Stimulated activated CD4-positive, alpha-beta T cell treated with anti-CD3 and anti-CD28 coated beads, TNF-alpha, amount 100 ng/mL, for 48 hours (primary cell): ENCODE measurements around the gene TTLL1.
"Not testable (repeated sequence)": the region's sequence is repeated elsewhere in the genome, so short reads cannot be mapped to it uniquely, and the experiment has no call there.

Experiments used
- DNase-seq, 3 donors: peaks; one replicate each; pipeline ENCODE4 v3.0.0-alpha.2; 2020; ENCODE audit warnings: low read depth in 3 of 3

TTLL1 gene

DNA sequence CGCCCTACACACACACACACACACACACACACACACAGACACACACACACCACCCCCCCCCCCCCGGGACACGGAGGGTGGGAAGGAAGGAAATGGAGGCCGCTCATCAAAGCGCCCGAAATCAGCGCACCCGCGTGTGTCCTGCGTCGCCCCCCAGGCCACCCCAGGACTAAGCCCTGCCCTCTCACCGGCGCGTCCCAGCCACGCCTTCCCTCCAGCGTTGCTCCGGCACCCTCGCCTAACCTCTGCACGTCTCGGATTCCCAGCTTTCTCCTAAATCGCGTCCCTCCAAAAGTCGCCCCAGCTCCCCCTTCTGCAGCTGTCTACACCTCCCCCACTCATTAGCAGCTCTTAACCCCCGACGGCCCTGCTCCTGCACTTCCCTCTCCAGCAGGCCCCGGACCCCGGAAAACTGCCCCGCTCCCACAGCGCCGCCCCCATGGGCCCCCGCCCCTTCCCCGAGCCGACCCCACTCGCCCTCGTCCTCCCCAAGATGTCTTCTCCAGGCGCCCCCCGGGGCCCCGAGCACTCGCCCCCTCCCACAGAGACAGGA, 74.8 kb downstream of the TTLL1 start:
- no peak for DNase-seq

DNA sequence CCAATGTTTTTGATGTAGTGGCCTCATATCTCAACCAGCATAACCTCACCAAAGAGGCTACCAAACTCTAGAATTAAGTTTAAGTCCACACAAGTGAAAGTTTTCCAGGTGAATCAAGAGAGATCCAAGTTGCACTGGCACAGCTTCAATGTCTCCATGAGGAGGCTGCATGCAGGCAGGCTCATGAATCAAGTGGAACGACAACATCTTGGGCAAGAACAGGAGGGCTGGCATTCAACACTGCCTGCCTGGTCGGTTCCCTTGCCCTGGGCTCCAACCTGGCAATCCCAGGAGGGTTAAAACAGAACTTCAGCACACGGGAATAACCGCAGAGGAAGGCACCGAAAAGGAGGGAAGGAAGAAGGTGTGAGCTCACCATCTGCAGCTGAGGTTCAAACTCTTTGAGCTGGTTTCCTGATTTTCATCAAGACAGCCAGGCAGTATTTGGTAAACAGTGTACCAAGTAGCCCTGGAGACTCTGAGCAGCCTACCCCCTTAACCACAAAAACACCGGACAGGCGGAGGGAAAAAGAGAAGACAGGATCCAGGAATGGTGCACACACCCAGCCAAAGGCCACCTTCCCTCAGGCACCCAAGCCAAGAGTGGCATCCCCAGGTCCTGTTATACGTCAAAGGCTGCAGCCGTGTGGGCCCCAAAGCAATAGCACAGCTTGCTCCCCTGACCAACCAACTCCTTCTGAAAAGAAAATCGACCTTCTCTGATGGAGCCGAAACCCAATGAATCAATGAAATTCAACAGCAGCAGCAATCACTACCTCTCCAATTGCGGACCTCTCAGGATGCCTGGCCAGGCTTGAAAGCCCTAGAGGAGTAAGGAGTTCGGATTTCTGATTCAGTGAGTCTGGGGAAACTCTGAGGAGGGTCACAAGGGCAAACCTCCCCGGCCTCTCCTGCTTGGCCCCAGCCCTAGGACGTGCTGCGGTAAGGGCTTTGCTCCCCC, 75.6 kb downstream of the TTLL1 start:
- no peak for DNase-seq

DNA sequence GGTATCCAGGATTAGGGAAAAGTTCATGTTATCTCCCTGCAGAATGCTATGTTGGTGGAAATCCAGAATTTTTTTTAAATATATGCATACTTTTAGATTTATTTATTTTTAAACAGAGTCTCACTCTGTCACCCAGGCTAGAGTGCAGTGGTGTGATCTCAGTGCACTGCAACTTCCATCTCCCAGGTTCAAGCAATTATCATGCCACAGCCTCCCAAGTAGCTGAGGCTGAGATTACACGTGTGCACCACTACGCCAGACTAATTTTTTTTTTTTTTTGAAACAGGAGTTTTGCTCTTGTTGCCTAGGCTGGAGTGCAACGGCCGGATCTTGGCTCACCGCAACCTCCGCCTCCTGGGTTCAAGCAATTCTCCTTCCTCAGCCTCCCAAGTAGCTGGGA, 76.8 kb downstream of the TTLL1 start:
- no peak for DNase-seq

DNA sequence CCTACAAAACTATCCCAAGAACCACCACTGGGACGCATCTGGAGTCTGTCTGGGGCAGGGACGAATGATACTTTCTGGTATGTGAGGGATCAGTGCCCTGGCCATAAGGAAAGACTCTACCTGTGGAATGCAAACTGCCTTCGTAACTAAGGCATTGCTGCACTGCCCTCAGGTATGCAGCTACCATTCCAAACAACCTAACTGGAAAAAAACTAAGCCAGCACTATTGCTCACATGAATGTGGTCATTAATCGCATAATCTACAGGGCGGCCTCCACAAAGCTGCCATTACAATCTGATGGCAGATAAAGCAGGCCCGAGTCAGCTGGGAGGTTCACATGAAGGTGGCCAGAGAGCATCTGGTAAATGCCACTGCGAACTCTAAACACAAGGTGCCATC, 78.1 kb downstream of the TTLL1 start:
- DNase-seq: no peak

DNA sequence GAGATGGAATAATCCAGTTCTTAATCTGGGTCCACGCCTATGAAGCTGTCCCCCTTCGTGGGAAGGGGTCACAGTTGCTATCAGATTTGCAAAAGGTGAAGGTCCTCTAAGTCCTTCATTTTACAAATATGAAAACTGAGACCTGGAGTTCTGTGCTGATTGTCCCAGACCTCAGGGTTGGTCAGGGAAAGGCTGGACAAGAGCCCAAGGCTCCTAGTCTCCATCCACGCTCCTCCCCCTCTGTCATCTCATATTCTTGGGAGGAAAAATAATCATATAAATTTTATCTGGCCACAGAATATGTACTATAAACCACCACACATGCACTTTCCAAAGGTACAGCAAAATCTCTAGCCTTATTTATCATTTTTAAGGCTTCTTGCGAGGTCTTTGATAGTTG, 79.7 kb downstream of the TTLL1 start:
- no peak for DNase-seq

DNA sequence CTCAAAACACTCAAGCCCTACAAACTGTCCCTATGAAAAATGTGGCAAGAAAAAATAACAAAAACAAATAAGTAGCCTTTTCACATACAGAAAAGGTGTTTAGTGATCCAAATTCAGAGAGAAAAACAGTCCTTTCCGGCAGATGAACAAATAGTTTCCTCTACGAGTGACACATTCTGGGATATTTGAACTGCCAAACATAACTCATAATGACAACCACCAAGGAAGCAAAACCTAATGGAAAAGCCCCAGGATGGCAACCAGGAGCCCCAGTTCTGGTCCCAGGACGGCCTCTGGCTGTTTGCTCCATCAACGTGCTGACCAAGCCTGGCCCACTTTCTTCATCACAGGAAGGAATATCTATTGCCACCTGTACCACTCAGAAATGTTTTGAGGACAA, 80.3 kb downstream of the TTLL1 start:
- no peak for DNase-seq

DNA sequence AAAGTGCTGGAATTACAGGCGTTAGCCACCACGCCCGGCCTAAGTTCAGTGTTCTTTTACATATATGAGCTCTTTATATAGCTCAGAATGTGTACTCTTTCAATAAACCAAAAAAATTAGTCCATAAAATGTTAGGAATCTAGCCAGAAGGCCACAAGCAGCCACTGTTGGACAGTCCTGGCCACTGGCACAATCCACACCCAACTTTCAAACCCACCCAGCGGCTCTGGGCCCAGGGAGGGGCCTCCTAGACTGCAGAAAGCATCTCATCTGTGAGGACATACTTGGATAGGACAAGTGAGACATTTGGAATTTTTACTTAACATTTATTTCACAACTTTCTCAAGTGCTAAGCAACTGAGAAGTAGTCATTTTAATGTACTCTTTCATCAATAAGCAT, 80.7 kb downstream of the TTLL1 start:
- no peak for DNase-seq

DNA sequence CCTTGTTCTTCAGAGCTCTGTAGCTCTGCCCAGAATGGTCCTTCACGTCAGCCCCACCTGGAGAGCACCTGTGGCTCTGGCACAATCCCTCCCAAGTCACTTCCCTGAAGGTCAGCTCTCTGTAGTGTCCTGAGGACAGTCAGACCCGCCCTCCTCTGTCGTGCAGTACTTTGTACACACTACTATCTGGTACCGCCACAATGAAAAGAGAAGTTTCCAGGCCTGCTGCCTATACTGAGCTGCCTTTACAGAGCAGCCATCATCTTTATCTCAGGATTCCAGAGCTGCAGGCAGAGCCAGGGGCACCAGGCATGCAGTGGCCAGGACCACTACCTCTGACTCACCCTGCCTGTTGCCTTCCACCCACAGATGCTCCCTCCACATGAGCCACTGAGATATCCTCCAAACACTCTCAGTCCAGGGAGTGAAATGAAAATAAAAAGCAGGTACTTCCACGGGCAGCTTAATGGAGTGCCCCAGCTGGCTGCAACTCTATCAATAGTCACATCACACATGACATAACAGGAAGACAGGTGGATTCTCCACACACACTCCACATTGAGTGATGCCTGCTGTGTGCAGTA, 81.6 kb downstream of the TTLL1 start:
- no peak for DNase-seq

DNA sequence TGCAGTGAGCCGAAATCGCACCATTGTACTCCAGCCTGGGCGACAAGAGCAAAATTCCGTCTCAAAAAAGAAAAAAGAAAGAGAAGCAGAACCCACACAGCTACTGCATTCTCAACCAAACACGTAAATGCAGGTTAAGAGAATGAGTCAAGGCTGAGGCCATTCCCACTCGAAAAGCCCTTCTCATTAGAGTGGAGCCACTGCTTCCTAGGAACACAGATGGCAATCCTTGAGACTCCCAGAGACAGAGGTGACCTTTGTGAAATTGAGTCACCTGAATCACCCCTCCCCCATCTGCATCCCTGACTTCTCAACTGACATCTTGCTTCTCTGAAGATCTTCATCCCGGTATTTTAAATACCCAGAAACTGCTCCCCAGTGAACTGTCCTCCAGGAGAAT, 82.4 kb downstream of the TTLL1 start:
- no peak for DNase-seq

DNA sequence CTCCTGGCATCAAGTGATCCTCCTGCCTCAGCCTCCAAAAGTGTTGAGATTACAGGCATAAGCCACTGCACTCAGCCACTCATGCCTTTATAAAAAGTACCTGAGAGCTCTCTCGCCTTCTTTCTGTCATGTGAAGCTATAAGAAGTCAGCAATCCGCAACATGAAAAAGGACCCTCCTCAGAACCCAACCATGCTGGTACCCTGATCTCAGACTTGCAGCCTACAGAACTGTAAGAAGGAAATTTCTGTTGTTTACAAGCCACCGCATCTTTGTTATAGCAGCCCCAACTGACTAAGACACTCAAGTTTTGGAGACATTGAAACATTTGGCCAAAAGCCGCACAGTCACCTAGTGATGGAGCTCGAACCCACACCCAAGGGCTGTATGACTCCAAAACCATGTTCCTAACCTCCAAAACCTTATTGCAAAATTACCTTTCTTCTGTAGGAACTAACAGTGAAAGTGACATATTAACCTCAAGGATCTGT, 83.1 kb downstream of the TTLL1 start:
- no peak for DNase-seq

DNA sequence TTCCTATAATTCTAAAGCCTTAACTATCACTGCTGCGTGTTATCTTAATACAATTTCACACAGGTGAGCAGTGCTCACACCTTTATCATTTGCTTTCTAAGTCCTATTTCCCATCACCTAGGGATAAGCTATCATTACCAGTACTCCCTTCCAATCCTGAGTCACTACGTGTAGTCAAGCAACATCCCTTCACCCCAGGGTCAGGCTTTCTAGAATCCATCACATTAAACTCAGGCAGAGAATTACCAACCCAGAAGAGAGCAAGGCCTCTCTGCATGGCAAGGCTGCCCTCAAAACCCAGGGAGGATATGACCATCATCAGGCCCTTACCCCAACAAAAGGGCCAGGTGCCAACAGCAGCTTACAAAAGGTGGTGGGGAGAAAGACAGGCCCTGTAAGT, 84.1 kb downstream of the TTLL1 start:
- no peak for DNase-seq

DNA sequence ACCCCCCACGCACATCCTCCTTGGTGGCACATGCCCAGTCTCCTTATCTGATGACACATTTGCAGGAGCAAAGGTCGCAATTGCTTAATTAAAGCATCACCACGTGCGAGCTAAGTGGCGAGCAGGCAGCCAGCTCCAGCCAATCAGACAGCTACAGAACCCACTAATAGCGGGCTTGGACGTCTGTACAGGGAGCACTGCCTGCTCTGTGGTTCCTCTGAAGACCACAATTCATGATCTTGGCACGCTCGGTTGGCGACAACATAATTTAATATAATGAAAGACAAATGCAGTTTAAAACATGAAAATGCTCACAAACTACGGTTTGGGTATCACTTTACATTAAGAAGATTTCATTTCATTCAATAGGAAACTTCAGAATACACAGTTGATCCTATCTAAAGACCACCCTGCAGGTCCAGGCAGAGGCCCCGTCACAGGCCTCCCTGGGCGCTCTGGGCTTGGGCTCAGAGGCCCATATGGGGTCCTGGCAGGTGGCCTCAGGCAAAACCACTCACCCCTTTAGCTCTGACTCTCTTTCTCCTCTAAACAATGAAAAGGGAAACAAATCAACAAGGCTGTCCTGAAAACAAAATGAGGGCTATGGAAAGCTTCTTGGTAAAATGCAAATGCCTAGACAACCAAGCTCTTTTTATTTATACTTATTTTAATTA, 84.7 kb downstream of the TTLL1 start:
- DNase-seq: no peak

DNA sequence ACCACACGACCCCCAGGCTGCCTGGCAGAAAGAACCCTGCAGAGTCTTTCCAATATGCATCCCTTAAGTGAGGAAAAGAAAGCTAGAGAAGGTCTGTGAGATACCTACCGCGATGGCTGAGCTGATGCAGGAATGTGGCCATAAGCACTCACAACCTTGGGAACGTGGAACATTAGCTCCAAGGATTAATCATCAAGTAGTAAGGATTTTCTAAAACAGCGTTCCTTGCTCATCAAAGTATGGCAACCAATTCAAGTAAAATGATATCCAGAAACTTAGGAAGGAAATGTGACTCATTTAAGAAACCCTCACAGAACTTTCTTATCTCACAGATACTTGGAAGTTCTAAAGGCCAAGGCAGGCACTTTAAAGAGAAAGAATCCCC, 87.0 kb downstream of the TTLL1 start:
- DNase-seq: no peak

DNA sequence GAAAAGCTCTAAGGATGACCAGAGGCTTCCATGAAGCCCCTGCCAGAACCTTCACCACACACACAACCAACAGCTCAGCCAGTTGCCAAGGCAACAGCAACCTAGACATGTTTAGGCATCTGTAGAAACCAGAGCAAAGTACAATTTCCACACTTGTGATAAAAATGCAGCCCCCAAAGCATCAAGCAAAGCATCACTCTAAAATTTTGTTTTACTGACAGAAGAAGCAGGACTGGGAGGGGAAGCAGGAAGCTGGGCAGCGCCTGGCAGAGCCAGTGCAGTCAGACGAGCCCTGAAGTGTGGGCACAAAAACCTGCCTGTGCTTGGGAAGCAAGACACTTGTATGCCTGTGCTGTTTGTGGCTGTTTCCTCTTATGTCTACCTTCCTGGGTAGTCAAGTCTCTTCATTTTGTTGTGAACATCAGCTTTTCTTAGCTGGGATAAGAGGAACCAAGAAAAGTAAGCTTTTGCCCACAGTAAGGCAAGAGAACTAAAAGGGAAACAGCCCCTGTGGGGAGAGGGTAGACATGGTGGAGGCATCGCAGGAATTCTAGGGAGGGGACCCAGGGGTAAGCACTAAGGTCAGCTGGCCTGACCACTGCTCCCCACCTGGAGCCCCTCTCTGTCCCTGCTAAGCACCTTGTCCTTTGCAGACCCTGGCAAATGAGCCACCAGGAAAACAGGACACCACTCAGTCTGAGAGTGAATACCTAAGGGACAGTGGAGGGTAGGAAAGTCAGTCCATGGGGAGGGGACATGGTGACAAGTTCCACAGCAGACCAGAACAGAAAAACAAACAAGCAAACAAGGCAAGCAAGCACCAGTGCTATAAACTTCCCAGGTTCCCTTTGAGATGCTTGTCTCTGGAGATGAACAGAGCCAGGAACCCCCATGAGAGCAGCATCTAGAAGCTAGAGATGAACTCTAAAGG, 87.7 kb downstream of the TTLL1 start:
- DNase-seq: no peak

DNA sequence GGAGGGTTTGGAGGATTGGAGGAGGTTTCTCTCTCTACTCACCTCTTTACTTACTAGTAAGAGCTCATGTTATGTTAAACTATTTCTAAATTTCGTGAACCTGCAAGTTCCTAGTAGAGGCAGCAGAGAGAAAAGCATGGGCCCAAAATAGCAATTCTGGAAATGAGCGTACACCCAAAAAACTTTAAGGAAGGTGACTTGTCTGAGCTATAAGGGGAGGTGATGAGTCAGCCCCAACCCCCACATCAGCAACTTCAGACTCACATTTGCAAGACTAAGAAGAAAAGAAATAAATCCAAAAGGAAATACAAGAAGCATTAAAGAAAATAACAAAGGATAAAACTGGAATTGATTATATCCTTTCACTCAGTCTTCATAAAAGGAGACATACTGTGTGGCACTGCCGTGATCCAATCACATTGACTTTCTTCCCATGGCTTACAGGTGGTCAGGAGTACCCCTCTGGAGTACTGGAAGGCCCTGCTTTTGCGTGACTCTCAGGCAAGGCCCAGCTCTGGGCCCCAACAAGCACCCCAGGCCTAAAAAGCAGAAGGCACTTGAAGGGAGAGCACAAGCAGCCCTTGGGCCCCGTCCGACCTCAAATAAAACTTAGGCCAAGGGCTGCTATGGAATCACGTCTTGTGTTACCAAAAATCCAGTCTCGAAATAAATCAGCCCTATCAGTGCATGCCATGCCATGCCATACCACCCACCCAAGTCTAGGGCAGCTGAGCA, 88.6 kb downstream of the TTLL1 start:
- peak; percentile 8 to 48 (median 45) for DNase-seq

DNA sequence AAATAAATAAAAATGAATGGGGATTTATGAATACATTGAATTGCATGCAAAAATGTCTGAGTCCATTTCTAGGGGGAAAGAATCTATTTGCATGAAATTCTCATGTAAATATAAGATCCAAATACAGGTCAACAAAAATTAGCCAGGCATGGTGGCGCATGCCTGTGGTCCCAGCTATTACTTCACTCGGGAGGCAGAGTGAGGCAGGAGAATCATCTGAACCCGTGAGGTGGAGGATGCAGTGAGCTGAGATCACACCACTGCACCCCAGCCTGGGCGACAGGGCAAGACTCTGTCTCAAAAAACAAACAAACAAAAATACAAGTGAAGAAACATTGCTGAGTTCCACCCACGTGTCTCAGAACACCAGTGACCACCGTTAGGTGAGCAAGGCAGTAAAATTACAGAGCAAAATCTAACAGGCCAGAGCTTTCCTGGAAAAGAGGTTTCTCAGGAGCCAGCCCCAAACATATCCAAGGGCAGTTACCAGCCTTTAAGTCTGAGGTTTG, 91.6 kb downstream of the TTLL1 start:
- DNase-seq: no peak

DNA sequence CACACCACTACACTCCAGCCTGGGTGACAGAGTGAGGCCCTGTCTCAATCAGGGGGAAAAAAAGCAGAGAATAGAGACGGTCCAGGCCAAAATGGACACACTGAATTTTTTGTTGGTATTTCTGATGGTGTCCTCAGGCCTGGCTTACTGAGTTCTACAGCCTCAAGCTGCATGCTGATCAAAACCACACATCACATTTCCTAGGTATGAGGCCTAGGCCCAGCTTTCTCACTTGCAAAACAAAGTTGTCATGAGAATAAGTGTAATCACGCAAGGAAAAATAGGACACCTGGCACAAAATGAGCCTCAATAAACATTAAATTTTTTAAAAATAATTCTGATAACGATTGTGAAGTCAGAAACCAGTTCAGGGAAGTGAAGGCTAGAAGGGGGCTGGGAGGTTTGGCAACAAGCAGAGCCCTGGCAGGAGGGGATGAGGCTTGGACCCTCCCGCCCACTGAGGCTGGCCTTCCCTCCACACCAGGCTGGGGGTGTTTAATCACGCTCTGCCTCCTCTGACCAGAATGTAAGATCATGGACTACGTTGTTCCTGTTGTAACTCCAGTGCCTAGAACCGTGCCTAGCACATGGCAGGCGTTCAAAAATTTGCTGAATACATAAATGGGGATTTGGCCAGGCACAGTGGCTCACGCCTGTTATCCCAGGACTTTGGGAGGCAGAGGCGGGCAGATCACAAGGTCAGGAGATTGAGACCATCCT, 92.4 kb downstream of the TTLL1 start:
- DNase-seq: no peak

DNA sequence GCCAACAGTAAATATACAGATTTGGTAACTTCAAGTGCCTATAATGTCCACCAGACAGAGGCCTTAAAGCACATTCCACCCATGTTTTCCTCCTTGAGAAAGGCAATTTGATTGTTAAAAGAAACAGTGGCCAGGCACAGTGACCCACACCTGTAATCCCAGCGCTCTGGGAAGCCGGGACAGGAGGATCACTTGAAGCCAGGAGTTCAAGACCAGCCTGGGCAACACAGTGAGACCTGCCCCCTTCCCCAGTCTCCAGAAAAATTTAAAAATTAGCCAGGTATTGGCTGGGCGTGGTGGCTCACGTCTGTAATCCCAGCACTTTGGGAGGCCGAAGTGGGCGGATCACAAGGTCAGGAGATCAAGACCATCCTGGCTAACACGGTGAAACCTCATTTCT, 93.5 kb downstream of the TTLL1 start:
- not testable (repeated sequence) for DNase-seq

DNA sequence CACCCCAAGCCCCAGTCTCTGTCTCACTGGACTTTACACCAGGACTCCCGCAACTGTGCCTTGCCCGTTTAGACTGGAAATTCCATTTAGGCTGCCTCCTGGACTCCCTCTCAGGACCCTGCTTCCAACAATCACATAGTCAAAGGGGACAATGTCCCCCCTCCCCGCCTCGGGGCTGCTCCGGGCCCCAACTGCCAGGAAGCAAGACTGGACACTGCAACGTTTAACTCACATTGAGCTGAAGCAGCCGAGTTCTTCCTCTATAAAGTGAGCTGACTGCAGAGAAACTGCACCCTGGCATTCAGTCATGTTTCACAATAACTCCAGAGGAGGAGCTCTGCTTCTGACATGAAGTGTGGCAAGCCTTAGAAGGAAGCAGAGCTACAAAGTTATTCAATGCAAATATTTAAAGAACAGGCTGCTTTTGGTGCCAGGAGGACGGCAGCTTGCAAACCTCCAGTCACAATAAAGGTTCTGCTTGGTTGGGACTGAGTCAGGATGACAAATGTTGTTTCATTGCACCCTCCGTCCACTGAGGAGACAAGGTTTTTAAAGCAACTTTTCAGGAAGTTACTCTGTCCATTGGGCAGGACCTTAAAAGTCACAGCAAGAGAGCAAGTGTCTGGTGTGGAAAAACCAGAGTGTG, 94.2 kb downstream of the TTLL1 start:
- no peak for DNase-seq
